Pulmonary artery endothelial cell (primary cell): ENCODE results near the gene PDGFRA. TPM values are rescaled to one million over a fixed set of nuclear protein-coding genes. Genes with fewer than 3 reads are reported as not detected.
"Not testable (repeated sequence)": the region's sequence is repeated elsewhere in the genome, so short reads cannot be mapped to it uniquely, and the experiment has no call there.

Experiments used
- DNase-seq: peaks from one replicate; pipeline ENCODE4 v3.0.0-alpha.2; 2011; ENCODE audit warnings: low read depth, low spot score
- total RNA-seq: library from RNA; depleted of rRNA; stranded (reverse); fragments of >200 nt; gene quantifications from 2 replicates; pipeline ENCODE4 v1.2.3, GENCODE V29; 2014

PDGFRA gene
- total RNA-seq, 1 donor from 2014 or later, result 0.73 TPM

DNA sequence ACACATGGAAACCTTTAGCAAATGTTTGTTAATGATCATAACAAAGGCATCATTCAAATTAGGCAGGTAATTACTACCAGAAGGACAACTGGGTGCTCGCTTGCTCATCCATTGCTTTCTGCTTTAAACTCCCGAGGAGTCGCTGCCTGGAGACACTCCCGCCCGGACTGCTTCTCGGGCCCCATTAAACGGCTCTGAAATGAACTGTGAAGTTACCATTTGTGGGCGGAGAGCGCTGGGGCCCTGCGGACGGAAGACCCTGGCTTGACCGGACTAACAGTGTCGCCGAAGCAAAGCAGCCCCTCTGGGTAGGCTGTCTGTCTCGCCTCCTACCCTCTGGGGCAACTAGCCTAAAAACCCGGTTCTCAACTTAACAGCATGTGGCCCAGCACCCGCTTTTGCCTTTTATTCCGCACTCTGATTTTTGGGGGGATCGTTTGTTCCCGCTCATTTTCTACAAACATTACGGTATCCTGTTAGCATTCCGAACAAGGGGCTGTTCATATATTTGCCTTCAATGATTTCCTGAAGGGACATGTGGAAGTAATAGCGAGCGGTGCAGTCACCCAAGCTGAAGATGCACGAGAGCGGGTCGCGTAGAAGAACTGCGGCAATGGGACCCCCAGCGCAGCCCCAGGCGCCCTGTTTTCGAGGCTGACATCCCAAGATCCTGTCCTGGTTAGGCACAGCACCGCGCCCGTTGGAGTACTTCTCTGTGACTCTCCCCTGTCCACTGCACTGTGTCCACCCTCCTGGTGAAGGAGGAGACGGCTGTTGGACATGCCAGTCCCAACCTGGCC, 1.6 kb upstream of the PDGFRA start:
- no peak for DNase-seq

DNA sequence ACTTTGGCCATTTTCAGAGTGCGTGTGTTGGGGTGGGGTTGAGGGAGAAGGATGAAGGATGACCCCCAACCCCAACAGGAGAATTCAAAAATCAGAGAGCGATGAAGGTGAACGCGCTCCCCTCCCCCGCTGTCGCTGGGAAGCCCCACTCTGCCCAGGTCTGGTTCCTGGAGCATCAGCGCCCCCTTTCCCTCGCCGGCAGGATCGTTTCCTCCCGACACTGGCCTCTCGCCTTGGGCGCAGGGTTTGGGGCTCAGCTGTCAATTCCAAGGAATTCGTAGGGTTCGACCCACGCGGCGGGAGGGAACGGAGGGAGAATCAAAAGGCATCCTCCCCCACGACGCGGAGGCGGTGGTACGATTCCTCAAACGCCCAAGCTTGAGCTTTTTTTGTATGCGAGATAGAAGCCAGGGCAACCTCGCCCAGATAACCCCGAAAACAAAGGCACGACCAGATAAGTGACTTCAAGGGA, 1.0 kb upstream of the PDGFRA start:
- DNase-seq, result no peak

DNA sequence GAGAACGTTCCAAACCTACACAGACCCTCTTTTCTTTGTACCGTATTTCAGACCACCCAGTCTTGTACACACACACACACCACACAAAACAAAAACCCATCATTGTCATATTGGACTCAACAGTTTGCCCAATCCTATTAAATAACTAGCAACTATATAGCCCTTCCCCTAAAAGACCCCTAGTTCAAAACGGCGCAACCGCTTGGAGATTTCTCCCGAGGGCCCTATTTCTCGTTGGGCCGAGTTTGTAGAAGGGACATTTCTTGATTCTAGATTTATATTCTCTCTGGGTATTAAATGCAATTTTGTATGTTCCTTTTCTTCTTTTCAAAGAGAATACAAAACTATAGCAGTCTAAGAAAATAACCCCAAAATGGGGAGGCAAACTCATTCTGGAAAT, 547 bp upstream of the PDGFRA start:
- no peak for DNase-seq

DNA sequence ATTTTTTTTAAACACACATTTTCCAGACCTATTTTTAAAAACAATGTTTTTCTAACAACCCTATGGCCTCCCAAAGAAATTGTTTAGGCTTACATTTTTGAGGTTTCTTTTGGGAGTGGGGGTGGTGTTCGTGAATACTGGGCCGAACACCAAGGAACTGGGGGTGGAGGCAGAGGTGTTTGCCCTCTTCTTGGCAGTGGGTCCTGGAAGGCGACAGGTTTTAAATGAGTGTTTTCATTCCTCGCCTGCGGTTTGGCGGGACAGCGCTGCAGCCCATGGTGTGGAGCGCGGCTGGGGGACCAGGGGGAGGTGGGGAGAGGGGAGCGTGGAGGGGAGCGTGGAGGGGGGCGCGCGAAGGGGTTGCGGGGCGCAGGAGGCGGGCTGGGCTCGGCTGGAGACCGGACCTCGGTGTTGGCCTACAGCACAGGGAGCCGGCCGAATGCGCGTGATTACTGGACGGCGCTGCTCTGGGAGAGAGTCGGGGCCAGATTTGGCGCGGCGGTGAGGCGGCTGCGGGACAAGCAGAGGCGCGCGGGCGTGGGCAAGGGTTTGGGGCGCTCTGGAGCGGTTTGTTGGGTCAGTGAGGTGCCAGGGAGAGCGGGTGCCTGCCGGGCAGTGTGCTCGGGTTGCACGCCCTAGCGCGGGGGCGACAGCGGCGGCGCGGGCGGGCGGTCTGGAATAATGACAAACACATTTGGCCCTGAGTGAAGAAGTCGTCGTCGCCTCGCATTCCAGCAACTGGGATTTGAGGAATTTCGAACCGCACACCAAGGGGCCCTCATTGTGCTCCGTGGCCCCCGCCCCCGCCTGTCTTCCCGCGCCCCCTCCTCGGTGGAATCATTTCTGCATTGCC, 764 bp downstream of the PDGFRA start:
- no peak for DNase-seq

DNA sequence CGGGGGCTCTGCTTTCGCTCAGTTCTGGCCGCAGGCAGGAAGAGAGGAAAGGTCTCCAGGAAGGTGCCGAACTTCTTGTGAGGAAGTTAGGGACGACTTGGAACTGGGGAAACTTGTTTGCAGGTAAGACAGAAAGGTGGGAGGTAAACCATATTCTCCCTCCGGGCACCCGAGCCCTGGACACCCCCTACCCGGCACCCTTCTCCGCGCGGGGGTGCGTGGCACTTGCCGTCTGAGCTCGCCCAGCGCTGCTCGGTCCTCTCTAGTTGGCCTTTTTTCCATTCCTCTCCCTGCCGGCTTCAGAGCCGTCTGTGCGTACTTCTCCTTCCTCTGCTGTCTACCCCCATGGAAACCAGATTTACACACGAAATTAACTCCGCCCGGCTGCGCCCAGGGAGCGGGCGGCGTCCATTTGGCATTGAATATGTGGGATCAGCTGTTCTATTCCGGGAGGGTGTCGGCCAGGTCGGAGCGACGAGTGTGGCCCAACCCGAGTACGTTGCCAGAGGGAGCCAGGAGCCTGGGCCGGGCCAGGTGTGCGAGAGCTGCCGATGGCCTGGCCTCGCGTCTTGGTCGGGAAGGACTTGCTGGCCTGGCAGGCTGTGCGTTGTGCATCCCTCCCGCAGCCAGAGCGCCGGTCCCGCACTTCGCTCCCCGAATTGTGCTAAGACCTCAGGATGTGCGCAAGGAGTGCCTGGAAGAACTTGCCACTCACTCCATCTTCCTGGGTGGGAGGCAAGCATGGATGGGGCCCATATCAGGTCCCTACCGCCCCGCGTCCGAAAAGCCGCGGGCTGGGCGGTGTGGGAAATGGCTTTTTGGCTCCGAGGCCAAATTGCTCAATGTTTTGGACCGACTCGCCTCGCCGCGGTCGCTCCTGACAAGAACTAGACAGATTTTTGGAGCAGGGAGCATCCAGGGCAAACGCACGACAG, 1.7 kb downstream of the PDGFRA start:
- no peak for DNase-seq

DNA sequence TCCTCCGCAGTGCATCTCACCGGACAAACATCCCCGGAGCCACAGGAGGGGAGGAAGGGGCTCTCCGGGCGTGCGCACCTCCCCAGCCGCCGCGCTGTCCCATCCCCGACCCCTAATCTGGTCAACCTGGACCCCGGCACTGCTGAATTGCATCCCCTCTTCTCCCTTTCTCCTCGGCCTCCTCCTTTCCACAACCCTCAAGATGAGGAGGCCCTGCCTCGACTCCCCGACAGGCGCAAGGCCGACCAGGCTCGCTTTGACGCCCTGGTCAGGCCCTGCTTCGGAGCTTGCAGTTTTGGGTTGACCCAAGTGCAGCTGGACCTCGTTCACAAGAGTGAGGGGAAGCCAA, 2.3 kb downstream of the PDGFRA start:
- DNase-seq, result no peak

DNA sequence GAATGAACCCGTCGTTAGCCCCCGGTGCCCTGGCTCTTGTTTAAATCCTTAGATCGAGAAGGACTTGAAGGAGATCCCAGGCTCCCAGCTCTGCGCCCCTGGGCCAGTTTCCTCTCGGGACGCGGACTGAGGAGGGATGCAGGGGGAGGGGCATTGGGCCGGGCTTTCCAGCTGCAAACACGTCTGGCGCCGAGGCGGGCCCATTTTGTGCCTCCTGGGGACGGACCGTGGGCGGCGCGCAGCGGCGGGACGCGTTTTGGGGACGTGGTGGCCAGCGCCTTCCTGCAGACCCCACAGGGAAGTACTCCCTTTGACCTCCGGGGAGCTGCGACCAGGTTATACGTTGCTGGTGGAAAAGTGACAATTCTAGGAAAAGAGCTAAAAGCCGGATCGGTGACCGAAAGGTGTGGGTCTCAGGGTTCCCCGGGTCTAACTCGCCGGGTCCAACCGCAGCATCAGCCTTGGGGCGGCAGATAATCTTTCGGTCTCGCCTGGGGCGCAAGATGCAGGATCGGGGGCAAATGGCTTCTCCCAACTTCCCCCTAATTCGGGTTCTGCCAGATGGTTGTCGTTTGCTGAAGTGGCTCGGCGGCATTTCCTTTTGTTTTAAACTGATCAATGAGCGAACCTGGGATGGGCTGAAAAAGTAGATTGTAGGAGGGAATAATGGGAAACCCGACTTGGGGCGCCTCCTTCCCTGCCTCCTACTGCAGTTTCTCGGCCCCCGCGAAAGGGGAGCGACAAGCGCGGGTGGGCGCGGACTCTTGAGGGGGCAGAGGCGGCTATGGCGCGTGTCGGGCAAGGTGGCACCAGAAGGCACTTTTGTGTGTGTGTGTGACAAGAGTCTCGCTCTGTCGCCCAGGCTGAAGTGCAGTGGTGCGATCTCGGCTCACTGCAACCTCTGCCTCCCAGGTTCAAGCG, 2.9 kb downstream of the PDGFRA start:
- DNase-seq, result no peak

DNA sequence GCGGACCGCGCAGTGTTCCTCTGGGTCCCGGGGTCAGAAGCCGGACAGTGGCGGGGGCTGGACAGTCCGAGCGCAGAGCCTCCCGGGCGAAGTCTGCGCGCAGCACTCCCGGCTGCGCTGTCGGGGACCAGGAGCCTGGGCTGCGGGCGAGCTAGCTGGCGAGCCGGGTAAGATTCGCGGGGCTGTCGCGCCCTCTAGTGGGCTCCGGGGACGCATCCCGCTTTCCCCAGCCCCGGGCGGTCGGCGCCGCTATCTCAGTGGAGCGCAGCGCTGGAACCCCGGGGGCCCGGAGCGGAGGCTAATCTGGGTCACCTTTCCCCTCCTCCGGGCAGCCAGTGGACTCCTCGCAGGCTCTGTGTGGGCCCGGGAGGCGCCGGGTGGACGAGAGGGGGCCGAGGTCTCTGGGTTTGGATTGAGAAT, 4.2 kb downstream of the PDGFRA start:
- DNase-seq, result no peak

DNA sequence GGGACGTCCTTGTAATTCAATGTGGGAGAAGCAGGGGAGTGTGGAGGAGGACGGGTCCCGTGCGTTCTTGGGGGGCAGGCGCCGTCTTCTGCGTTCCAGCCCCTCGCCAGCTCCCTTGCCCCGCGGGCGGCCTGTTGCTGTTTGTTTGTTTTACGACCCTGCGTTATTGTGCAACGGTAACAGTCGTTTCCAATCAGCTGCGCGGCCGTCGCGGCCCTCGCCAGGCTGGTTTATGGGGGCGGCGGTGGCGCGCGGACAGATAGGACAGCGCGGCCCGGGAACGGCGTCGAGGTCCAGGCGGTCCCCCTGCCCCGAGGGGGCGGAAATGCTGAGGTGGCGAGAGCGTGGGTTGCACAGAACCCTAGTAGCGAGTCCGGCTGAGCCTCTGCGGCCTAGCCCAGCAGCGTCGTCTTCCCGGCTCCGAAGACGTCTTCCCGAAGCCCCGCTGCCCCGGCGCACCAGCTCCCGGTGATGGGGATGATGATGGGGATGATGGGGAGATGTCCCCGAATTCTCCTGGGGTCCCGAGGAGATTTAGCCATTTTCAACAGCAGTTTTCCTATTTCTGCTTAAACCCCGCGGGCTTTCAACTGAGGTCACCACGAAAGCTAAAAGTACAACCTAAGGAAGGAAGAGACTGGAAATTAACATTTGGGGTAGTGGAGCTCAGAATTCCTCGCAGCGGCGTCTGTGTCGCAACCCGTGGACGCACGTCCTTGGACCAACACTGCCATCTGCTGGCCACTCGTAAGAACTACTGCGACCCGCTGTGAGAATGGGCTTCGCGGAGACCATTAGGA, 4.8 kb downstream of the PDGFRA start:
- no peak for DNase-seq

DNA sequence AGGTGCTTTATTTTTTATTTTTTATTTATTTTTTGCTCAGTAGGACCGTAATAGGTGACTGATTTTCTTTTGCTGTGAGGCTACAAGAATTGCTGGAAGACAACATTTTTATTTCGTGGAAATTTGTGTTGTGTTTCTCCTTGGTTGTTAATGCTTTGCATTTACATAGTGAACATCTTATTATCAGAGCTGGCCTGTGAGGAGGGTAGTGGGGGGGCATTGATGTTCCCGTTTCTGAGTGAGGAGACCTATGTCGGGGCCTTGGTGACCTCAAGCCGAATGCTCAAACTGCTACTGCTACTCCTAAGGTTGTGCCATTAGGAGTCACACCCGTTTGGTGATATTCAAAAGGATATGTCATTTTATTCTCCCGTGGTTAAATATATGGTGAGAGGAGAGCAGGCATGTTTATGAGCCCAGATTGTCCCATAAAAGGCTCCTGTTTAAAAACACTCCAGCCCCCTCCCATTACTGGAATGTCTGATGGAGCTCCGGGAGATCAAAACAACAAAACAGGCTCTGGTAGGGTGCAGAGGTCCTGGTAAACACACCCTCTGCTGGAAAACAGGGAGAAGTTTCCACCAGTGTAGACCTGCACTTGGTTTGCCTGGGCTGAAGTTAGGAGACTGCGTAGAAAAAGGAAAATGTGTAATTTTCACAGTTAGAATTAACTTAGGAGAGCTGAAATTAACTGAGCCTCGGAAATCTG, 5.6 kb downstream of the PDGFRA start:
- DNase-seq, result no peak

DNA sequence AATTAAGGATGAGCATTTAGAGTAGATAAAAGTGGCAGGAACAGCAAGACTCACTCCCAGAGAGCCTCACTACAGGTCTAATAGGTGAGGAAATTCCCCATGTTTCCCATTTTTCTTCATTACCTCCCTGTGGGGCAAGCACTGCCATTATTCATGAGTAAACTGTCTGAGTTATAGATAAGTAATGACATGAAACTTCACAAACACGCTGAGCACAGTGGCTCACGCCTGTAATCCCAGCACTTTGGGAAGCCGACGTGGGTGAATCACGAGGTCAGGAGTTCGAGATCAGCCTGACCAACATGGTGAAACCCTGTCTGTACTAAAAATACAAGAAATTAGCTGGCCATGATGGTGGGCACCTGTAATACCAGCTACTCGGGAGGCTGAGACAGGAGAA, 7.2 kb downstream of the PDGFRA start:
- DNase-seq, result not testable (repeated sequence)

DNA sequence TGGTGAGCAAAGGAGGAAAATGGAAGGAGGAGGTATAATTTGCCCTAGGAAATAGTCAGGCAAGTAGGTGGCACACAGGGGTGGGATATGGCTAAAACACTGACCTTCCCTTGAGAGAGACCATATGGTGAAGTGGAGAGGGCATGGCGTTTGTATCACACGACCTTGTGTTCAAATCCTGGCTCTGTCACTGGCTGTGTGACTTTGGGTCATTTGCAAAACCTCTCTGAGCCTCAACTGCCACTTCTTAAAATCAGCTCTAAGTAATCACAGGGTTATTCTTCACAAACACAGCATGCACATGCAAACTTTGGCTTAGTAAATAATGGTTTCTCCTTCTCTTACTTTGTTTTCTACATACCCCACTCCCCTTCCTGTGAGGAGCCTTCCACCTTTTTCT, 8.7 kb downstream of the PDGFRA start:
- no peak for DNase-seq

DNA sequence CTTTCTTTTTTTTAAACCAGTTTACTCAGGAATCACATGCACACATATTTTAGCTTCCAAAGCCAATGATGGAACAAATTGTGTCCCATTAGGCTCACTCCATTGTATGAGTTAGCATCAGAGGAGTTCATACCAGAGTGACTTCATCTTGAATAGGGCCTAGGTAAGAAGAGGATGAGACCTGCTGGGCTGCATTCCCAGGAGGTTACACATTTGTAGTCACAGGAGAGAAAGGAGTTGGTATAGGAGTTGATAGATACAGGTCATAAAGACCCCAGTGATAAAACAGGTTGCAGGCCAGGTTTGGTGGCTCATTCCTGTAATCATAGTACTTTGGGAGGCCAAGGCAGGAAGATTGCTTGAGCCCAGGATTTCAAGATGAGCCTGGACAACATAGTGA, 9.3 kb downstream of the PDGFRA start:
- no peak for DNase-seq

DNA sequence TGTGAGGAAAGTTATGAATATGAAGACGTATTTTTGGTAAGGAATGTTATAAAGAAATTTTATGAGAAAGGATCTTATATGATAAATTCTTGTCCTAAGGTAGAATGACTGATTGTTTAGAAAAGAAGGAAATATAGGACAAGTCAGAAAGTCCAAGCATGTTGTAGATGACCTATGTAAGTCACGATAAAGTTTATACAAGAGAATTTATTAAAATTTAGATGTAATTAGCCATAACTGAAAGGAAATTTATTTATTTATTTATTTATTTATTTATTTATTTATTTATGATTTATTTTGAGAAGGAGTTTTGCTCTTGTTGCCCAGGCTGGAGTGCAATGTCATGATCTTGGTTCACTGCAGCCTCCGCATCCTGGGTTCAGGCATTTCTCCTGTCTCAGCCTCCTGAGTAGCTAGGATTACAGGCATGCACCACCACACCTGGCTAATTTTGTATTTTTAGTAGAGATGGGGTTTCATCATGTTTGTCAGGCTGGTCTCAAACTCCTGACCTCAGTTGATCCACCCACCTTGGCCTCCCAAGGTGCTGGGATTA, 12.3 kb downstream of the PDGFRA start:
- DNase-seq, result not testable (repeated sequence)

DNA sequence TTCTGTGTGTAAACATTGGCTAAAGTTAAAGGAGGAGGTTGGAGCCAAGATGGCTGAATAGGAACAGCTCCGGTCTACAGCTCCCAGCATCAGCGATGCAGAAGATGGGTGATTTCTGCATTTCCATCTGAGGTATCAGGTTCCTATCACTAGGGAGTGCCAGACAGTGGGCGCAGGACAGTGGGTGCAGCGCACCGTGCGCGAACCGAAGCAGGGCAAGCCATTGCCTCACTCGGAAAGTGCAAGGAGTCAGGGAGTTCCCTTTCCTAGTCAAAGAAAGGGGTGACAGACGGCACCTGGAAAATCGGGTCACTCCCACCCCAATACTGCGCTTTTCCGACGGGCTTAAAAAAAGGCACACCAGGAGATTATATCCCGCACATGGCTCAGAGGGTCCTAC, 14.4 kb downstream of the PDGFRA start:
- not testable (repeated sequence) for DNase-seq

DNA sequence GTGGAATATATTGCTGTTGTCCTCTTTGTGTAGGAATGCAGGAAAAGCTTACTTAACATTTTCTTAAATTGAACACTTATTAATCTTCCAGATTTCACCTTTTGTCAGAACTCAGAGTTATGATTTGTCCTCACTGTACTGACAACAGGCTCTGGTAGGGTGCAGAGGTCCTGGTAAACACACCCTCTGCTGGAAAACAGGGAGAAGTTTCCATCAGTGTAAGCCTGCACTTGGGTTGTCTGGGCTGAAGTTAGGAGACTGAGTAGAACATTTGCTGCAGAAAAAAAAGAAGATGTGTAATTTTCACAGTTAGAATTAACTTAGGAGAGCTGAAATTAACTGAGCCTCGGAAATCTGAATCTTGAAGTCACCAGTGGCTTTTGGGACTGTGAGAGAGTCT, 23.2 kb downstream of the PDGFRA start:
- not testable (repeated sequence) for DNase-seq

DNA sequence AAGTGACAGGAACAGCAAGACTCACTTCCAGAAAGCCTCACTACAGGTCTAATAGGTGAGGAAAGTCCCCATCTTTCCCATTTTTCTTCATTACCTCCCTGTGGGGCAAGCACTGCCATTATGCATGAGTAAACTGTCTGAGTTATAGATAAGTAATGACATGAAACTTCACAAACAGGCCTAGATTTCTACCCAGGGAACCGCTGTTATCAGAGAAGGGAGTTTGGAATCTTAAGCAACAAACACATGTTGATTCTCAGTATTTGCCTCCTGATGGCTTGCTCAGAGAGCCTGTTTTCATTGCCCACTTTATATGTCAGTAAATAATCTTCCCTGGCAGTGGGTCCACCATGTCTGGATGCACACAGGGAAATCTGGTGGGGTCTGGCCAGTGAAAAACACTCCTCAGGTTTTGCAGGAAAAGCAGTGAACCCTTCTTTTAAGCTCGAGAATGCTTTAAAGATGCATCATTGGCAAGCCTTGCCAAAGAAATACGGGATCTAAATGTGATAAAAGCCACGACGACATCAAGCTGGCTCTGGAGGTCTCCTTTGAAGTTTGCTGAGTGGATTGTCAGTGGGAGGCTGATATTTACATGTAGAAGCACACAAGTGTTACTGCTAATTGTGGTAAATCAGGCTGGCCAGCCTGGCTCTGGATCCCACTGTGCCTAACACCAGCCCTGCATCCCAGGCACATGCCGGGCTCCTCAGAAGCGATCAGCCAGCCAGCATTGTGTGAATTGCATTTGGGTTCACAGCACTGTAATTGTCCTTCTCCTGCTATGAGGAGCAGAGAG, 25.2 kb downstream of the PDGFRA start:
- DNase-seq, result no peak

DNA sequence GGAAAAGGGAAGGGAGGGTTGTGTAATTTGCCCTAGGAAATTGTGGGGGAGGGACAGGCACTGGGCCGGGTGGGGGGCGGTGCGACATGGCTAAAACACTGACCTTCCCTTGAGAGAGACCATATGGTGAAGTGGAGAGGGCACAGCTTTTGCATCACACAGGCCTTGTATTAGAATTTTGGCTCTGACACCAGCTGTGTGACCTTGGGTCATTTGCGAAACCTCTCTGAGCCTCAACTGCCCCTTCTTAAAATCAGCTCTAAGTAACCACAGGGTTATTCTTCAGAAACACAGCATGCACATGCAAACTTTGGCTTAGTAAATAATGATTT, 25.8 kb downstream of the PDGFRA start:
- DNase-seq, result no peak
